CD4-positive, alpha-beta T cell treated with Interleukin-4 for 1 hour (primary cell): ENCODE results near the gene GADD45G.

Experiments used
- DNase-seq, 2 donors: peaks; one replicate each; pipeline ENCODE4 v3.0.0-alpha.2; 2020 to 2022

GADD45G gene

GRCh38 chr9:89604729-89605464 is at the start of gene GADD45G:
Gene GADD45G, plus strand, starts transcription at chr9:89605012. Its CDS starts 110 bp downstream, at chr9:89605122.
- peak; percentile 89 to 90 for DNase-seq

GRCh38 chr9:89555036-89555415 is 49.8 kb upstream of the GADD45G start:
- DNase-seq: no peak

- no peak for DNase-seq
Measured at GRCh38 chr9:89555451-89556375, 49.1 kb upstream of the GADD45G start.

- DNase-seq: no peak
Measured at GRCh38 chr9:89558196-89558899, 46.5 kb upstream of the GADD45G start.

- no peak for DNase-seq
Measured at GRCh38 chr9:89558948-89559347, 45.9 kb upstream of the GADD45G start.

- DNase-seq: no peak
Measured at GRCh38 chr9:89562186-89562814, 42.5 kb upstream of the GADD45G start.

GRCh38 chr9:89563571-89564345 is 41.1 kb upstream of the GADD45G start:
- no peak for DNase-seq

- DNase-seq: no peak
Measured at GRCh38 chr9:89564346-89564878, 40.4 kb upstream of the GADD45G start.

GRCh38 chr9:89567649-89568048 is 37.2 kb upstream of the GADD45G start:
- no peak for DNase-seq

- no peak for DNase-seq
Measured at GRCh38 chr9:89574309-89574708, 30.5 kb upstream of the GADD45G start.

GRCh38 chr9:89576404-89576839 is 28.4 kb upstream of the GADD45G start:
- peak in 1 of 2 donors; percentile 52 for DNase-seq

- no peak for DNase-seq
Measured at GRCh38 chr9:89577363-89577762, 27.4 kb upstream of the GADD45G start.

- peak in 1 of 2 donors; percentile 42 for DNase-seq
Measured at GRCh38 chr9:89579741-89580385, 24.9 kb upstream of the GADD45G start.

- no peak for DNase-seq
Measured at GRCh38 chr9:89586311-89586710, 18.5 kb upstream of the GADD45G start.

- DNase-seq: no peak
Measured at GRCh38 chr9:89588271-89588879, 16.4 kb upstream of the GADD45G start.

GRCh38 chr9:89590415-89590814 is 14.4 kb upstream of the GADD45G start:
- no peak for DNase-seq

GRCh38 chr9:89591274-89592212 is 13.3 kb upstream of the GADD45G start:
- no peak for DNase-seq

GRCh38 chr9:89592213-89592815 is 12.5 kb upstream of the GADD45G start:
- no peak for DNase-seq
